ENCODE results near the gene HNF1B. TPM values are rescaled to one million over a fixed set of nuclear protein-coding genes. Genes with fewer than 3 reads are reported as not detected.

Gene HNF1B
- total RNA-seq, 2 experiments from 2014 or later, result not detected

DNA sequence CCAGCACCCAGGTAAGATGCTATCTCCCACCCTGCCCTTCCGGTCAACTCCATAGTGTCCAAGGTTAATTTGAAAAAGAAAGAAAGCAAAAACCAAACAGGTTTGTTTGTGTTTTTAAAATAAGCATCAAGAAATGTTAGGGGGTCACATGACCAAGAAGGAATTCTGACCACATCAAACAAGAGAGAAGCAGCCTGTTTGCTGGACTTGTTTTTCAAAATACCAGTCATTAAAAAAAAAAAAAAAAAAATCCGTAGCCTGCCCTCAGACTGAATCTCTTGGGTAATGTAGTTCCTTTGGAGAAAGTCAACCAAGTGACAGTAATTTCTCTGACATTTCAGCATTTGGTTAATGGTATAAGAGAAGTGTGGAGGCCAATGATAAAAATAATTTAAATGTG, 38.4 kb downstream of the HNF1B start:
- H3K36me3 ChIP-seq (ENCODE audit: insufficient read depth, low read length), result no peaks in the 10 kb centered on the region
- no peak overlapping the region for H2AFZ ChIP-seq (ENCODE audit: low read length)
- ChIA-PET CTCF (ENCODE audit: unreplicated experiment) (no interaction called here), POLR2A (no interaction called here)
- no peak overlapping the region for H3K4me3 ChIP-seq (ENCODE audit: low read depth, low read length, poor library complexity, severe bottlenecking)
- DNase-seq (ENCODE audit: low spot score), result no peak
- no TSS peak for BruUV-seq (replicated peaks)
- H3K27ac ChIP-seq (ENCODE audit: low read depth, low read length, poor library complexity, severe bottlenecking), result no peak overlapping the region
- intact Hi-C loops (cut with micrococcal nuclease; ENCODE audit: unreplicated experiment), result loop anchor here (10.0 kb wide), 1 partner anchor 108 kb away; no protein-coding TSS in a partner anchor
- no peaks in the 10 kb centered on the region for H3K9me2 ChIP-seq (ENCODE audit: insufficient read depth, low read length)
- no peak overlapping the region for H3K4me2 ChIP-seq (ENCODE audit: low read length)
- no peaks in the 10 kb centered on the region for H4K20me1 ChIP-seq (ENCODE audit: insufficient read depth, low read length)
- H3K79me2 ChIP-seq (ENCODE audit: insufficient read depth, low read depth, low read length), result no peaks in the 10 kb centered on the region
- H3K9me3 ChIP-seq (ENCODE audit: low read length), result no peaks in the 10 kb centered on the region
- H3K4me1 ChIP-seq (ENCODE audit: insufficient read depth, low read length, poor library complexity, severe bottlenecking), result no peaks in the 10 kb centered on the region
- TF ChIP-seq, protein P1, sequence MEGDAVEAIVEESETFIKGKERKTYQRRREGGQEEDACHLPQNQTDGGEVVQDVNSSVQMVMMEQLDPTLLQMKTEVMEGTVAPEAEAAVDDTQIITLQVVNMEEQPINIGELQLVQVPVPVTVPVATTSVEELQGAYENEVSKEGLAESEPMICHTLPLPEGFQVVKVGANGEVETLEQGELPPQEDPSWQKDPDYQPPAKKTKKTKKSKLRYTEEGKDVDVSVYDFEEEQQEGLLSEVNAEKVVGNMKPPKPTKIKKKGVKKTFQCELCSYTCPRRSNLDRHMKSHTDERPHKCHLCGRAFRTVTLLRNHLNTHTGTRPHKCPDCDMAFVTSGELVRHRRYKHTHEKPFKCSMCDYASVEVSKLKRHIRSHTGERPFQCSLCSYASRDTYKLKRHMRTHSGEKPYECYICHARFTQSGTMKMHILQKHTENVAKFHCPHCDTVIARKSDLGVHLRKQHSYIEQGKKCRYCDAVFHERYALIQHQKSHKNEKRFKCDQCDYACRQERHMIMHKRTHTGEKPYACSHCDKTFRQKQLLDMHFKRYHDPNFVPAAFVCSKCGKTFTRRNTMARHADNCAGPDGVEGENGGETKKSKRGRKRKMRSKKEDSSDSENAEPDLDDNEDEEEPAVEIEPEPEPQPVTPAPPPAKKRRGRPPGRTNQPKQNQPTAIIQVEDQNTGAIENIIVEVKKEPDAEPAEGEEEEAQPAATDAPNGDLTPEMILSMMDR (conservative IDR thresholded peaks at IDR 0.05; ENCODE audit: low read length), result no peak
- TF ChIP-seq EZH2phosphoT487 (IDR thresholded peaks at IDR 0.05; ENCODE audit: borderline replicate concordance, low read depth, low read length), result no peak

DNA sequence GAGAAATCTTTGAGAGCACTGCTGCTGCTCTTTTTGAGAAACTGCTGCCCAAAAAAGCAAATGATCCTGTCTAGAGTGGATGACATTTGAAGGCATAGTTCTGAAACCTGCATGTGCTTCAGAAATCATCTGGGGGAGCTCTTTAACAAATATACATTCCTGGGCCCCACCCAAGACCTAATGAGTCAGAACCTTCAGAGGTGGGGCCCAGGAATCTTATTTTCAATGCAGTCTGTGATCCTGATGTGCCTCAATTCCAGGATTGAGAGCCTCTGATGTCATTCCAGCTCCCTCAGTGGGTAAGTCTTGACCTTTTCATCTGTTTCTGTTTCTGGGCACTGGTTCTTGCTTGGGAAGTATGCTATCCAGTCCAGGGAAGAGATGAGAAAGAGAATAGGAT, 42.3 kb downstream of the HNF1B start:
- Histone ChIP-seq H2AFZ (ENCODE audit: low read length) (no peak overlapping the region), H3K9me2 (ENCODE audit: insufficient read depth, low read length) (no peaks in the 10 kb centered on the region), H3K9me3 (ENCODE audit: low read length) (no peaks in the 10 kb centered on the region), H3K79me2 (ENCODE audit: insufficient read depth, low read depth, low read length) (no peaks in the 10 kb centered on the region), H3K4me2 (ENCODE audit: low read length) (no peak overlapping the region), H3K4me1 (ENCODE audit: insufficient read depth, low read length, poor library complexity, severe bottlenecking) (no peaks in the 10 kb centered on the region), H4K20me1 (ENCODE audit: insufficient read depth, low read length) (no peaks in the 10 kb centered on the region), H3K4me3 (ENCODE audit: low read depth, low read length, poor library complexity, severe bottlenecking) (no peak overlapping the region), H3K27ac (ENCODE audit: low read depth, low read length, poor library complexity, severe bottlenecking) (no peak overlapping the region), H3K36me3 (ENCODE audit: insufficient read depth, low read length) (no peaks in the 10 kb centered on the region)
- ChIA-PET POLR2A (interaction anchor here (0.5 kb wide), 1 partner anchor 207 kb away, joined by 3 read pairs; no protein-coding TSS in a partner anchor), CTCF (ENCODE audit: unreplicated experiment) (no interaction called here)
- TF ChIP-seq, protein P1 (conservative IDR thresholded peaks at IDR 0.05; ENCODE audit: low read length), result no peak
- no peak for TF ChIP-seq EZH2phosphoT487 (IDR thresholded peaks at IDR 0.05; ENCODE audit: borderline replicate concordance, low read depth, low read length)
- intact Hi-C loops (cut with micrococcal nuclease; ENCODE audit: unreplicated experiment), result loop anchor here (10.0 kb wide), 1 partner anchor 112 kb away; no protein-coding TSS in a partner anchor
- DNase-seq (ENCODE audit: low spot score), result no peak
- no TSS peak for BruUV-seq (replicated peaks)

DNA sequence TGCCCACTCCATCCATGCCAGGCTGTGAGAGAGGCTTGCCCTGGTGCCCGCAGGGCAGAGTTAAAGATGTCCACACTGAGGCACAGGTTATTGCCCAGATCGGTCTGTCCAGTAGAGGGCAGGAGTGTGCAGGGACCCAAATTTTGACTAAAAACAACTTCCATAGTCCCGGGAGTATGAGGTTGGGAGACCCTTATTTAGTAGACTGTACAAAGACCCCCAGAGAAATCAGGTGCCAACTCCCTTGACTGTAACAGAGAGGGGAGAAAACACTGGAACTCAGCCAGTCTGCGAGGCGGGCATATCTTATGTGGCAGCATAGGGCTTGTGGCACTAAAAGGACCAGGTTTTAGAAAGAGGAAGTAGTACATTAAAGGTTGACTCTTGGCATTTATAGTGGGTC, 43.4 kb downstream of the HNF1B start:
- H3K9me2 ChIP-seq (ENCODE audit: insufficient read depth, low read length), result no peaks in the 10 kb centered on the region
- no peaks in the 10 kb centered on the region for H4K20me1 ChIP-seq (ENCODE audit: insufficient read depth, low read length)
- CTCF ChIA-PET (ENCODE audit: unreplicated experiment), result no interaction called here
- no peak overlapping the region for H2AFZ ChIP-seq (ENCODE audit: low read length)
- POLR2A ChIA-PET, result no interaction called here
- peak overlapping the region; percentile 34; the same call in 1 of the 2 replicates for H3K4me2 ChIP-seq (ENCODE audit: low read length)
- DNase-seq (ENCODE audit: low spot score), result peak; percentile 40
- H3K36me3 ChIP-seq (ENCODE audit: insufficient read depth, low read length), result no peaks in the 10 kb centered on the region
- no peaks in the 10 kb centered on the region for H3K9me3 ChIP-seq (ENCODE audit: low read length)
- H3K79me2 ChIP-seq (ENCODE audit: insufficient read depth, low read depth, low read length), result no peaks in the 10 kb centered on the region
- BruUV-seq (replicated peaks), result no TSS peak
- H3K4me3 ChIP-seq (ENCODE audit: low read depth, low read length, poor library complexity, severe bottlenecking), result no peak overlapping the region
- no peaks in the 10 kb centered on the region for H3K4me1 ChIP-seq (ENCODE audit: insufficient read depth, low read length, poor library complexity, severe bottlenecking)
- no peak for TF ChIP-seq EZH2phosphoT487 (IDR thresholded peaks at IDR 0.05; ENCODE audit: borderline replicate concordance, low read depth, low read length)
- TF ChIP-seq, protein P1 (conservative IDR thresholded peaks at IDR 0.05; ENCODE audit: low read length), result peak; percentile 94
- no peak overlapping the region for H3K27ac ChIP-seq (ENCODE audit: low read depth, low read length, poor library complexity, severe bottlenecking)
- intact Hi-C loops (cut with micrococcal nuclease; ENCODE audit: unreplicated experiment), result loop anchor here (10.0 kb wide), 1 partner anchor 113 kb away; no protein-coding TSS in a partner anchor
